ENCODE results near the gene NADSYN1.

The NADSYN1 gene

DNA sequence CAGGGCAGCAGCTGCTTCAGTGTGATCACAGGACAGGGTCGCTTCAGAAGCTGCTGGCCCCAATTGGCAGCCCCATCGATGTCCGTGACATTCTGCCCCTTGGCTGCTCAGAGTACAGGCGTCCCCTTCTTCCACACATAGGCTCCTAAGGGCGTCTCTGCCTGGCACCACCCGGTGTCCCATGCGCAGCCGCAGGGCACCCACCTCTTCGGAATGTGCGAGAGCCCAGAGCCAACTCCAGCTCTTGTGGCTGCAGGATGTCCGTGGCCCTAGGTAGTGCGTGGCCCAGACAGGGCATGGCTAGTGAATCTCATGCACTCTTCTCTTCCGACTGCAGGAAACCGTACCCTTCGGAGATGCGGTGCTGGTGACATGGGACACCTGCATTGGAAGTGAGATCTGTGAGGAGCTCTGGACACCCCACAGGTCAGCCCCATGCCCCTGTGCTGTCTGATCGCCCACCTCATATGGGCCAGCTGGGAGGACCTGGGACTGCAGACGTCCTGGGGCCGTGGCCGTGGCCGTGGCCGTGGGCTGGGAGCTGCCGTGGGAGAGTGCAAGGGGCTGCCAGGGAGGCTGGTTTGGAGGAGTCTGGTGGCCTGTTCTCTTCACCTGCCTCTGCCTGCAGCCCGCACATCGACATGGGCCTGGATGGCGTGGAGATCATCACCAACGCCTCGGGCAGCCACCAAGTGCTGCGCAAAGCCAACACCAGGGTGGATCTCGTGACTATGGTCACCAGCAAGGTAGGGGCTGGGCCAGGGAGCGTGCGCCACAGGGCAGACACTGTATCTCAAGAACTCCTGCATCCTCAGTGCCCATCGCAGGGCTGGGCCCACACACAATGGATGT is 20.2 kb downstream of the NADSYN1 start:
- TF ChIP-seq, protein P1, sequence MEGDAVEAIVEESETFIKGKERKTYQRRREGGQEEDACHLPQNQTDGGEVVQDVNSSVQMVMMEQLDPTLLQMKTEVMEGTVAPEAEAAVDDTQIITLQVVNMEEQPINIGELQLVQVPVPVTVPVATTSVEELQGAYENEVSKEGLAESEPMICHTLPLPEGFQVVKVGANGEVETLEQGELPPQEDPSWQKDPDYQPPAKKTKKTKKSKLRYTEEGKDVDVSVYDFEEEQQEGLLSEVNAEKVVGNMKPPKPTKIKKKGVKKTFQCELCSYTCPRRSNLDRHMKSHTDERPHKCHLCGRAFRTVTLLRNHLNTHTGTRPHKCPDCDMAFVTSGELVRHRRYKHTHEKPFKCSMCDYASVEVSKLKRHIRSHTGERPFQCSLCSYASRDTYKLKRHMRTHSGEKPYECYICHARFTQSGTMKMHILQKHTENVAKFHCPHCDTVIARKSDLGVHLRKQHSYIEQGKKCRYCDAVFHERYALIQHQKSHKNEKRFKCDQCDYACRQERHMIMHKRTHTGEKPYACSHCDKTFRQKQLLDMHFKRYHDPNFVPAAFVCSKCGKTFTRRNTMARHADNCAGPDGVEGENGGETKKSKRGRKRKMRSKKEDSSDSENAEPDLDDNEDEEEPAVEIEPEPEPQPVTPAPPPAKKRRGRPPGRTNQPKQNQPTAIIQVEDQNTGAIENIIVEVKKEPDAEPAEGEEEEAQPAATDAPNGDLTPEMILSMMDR (conservative IDR thresholded peaks at IDR 0.05; ENCODE audit: low read length): no peak
- no peak for DNase-seq (ENCODE audit: low read depth)
- H3K4me3 ChIP-seq (ENCODE audit: low read length): no peak overlapping the region

DNA sequence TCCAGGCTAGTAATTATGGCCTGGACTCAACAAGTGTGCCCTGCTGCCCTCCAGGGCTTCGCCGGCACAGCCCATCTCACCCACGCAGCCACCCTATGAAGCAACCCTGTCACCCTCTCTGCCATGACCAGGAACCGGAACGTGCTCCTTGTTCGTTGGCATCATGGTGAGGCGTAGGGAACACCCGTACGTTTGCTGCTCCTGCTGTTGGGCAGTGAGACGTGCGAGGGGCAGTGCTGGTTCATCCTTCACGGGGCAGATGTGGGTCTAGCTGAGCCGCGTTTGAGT is 20.7 kb downstream of the NADSYN1 start:
- no peak for DNase-seq (ENCODE audit: low read depth)
- TF ChIP-seq, protein P1 (conservative IDR thresholded peaks at IDR 0.05; ENCODE audit: low read length): no peak
- H3K4me3 ChIP-seq (ENCODE audit: low read length): no peak overlapping the region

DNA sequence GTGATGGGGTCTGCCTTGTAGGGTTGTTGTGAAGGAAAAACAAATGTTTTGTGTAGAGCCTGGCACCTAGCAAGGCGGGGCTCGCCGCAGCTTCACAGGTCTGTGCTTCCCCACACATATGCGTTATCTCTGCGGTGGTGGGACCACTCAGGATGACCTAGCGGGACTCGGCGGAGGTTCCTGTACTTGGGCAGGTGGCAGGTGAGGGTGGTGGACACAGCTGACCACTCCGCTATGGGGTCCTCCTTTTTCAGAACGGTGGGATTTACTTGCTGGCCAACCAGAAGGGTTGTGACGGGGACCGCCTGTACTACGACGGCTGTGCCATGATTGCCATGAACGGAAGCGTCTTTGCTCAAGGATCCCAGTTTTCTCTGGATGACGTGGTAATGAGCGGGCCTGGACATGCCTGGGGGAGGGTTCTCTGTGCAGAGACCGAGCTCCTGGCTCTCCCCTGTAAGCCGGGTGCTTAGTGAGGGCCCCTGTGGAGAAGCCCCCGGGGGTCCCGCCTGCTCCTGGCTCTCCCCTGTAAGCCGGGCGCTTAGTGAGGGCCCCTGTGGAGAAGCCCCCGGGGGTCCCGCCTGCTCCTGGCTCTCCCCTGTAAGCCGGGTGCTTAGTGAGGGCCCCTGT is 21.3 kb downstream of the NADSYN1 start:
- DNase-seq (ENCODE audit: low read depth): no peak
- H3K4me3 ChIP-seq (ENCODE audit: low read length): no peak overlapping the region
- TF ChIP-seq, protein P1 (conservative IDR thresholded peaks at IDR 0.05; ENCODE audit: low read length): no peak

DNA sequence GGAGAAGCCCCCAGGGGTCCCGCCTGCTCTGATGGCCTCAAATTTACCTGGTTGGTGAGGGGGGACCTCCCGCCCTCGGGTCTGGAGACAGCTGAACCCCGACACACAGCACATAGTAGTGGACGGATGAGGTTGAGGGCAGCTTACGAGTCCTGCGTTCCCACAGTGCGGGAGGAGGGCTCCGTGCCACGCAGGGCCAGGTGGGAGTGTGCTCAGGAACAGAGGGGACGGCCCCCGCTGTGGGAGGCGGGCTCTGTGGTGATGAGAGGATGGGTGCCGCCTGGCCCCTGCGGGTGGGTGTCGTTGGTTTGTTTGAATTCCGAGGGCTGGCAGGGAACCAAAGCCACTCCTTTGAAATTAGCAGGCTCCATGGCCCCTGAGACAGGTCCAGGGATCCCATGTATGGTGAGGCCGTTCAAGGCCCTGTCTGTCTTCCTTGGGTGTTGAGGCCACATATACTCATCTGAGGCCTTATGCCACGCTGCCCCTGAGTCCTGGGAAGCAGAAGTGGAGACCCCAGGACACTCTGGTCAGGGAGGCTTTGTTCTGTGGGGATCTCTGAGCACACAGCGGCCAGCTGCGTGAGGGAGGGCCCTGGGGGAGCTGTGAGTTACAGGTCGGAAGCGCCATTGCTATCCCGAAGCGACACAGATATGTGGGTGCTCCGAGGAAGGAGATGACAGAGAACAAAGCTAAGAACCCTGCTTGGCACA is 21.9 kb downstream of the NADSYN1 start:
- H3K4me3 ChIP-seq (ENCODE audit: low read length): no peak overlapping the region
- TF ChIP-seq, protein P1 (conservative IDR thresholded peaks at IDR 0.05; ENCODE audit: low read length): no peak
- no peak for DNase-seq (ENCODE audit: low read depth)

- TF ChIP-seq, protein P1 (conservative IDR thresholded peaks at IDR 0.05; ENCODE audit: low read length): no peak
- no peak for DNase-seq (ENCODE audit: low read depth)
- no peak overlapping the region for H3K4me3 ChIP-seq (ENCODE audit: low read length)
These were observed 23.0 kb downstream of the NADSYN1 start for GRCh38 chr11:71476031-71476430.

- TF ChIP-seq, protein P1 (conservative IDR thresholded peaks at IDR 0.05; ENCODE audit: low read length): no peak
- H3K4me3 ChIP-seq (ENCODE audit: low read length): no peak overlapping the region
- DNase-seq (ENCODE audit: low read depth): no peak
These were observed 24.1 kb downstream of the NADSYN1 start for GRCh38 chr11:71476926-71477640.
